Measurements from ENCODE around the gene CHST11.

GRCh38 chr12:104737791-104738301, 281.1 kb downstream of the CHST11 start:
- TF ChIP-seq POLR2A (IDR thresholded peaks at IDR 0.05; ENCODE audit: low read depth) = no peak
- TF ChIP-seq CTCF (IDR thresholded peaks at IDR 0.05) = no peak
- TF ChIP-seq EP300 (IDR thresholded peaks at IDR 0.05) = no peak
- no peak for TF ChIP-seq POLR2AphosphoS5 (IDR thresholded peaks at IDR 0.05)

Measured in esophagus muscularis mucosa (tissue), 4 donors.